Measurements from ENCODE around the gene LRMDA. TPM values are rescaled to one million over a fixed set of nuclear protein-coding genes. Genes with fewer than 3 reads are reported as not detected.
A peak's percentile ranks its signal among the peaks of the same experiment; 100 is the strongest.

The LRMDA gene
- total and polyA plus RNA-seq, 4 donors: 12.1 to 40.8 (median 21.6) TPM

GRCh38 chr10:75542084-75542483 lies 110.7 kb downstream of the LRMDA start:
- Histone ChIP-seq H3K4me1 (ENCODE audit: control insufficient read depth in 5 of 5, insufficient read depth in 5 of 5, low read length in 5 of 5) (peaks cover 2 to 48% (median 8%) of the 10 kb centered on the region in 5 donors), H3K9me3 (ENCODE audit: control insufficient read depth in 4 of 4, insufficient read depth in 3 of 4, low read length in 3 of 4) (no peaks in the 10 kb centered on the region), H3K27ac (ENCODE audit: low read depth in 1 of 2, low read length in 1 of 2) (no peak overlapping the region), H3K9ac (ENCODE audit: insufficient read depth in 1 of 2, low read length in 2 of 2) (no peak overlapping the region), H3K36me3 (ENCODE audit: control insufficient read depth in 4 of 4, insufficient read depth in 4 of 4, low read length in 4 of 4) (no peaks in the 10 kb centered on the region), H3K27me3 (ENCODE audit: control insufficient read depth in 3 of 3, insufficient read depth in 3 of 3, low read length in 2 of 3) (no peaks in the 10 kb centered on the region), H3K4me3 (no peak overlapping the region)
- TF ChIP-seq CTCF (IDR thresholded peaks at IDR 0.05; ENCODE audit: control extremely low read depth, extremely low read depth): no peak
- 57 to 84% methylated on average over 2 of the region's 2 CpGs for WGBS, 2 donors
- DNase-seq: no peak
- no peak for ATAC-seq (ENCODE audit: insufficient read depth, low FRiP score)

- TF ChIP-seq CTCF (IDR thresholded peaks at IDR 0.05; ENCODE audit: control extremely low read depth, extremely low read depth): no peak
- no peak overlapping the region for H3K9ac ChIP-seq (ENCODE audit: insufficient read depth in 1 of 2, low read length in 2 of 2)
- no peak overlapping the region for H3K4me3 ChIP-seq
- ATAC-seq (ENCODE audit: insufficient read depth, low FRiP score) (no peak), DNase-seq (peak; percentile 56 to 75 (median 60))
- WGBS, 2 donors: 73 to 92% methylated on average over 7 of the region's 7 CpGs
- no peak overlapping the region for H3K27ac ChIP-seq (ENCODE audit: low read depth in 1 of 2, low read length in 1 of 2)
- H3K27me3 ChIP-seq (ENCODE audit: control insufficient read depth in 3 of 3, insufficient read depth in 3 of 3, low read length in 2 of 3): no peaks in the 10 kb centered on the region
- H3K9me3 ChIP-seq (ENCODE audit: control insufficient read depth in 4 of 4, insufficient read depth in 3 of 4, low read length in 3 of 4): no peaks in the 10 kb centered on the region
- no peaks in the 10 kb centered on the region for H3K36me3 ChIP-seq (ENCODE audit: control insufficient read depth in 4 of 4, insufficient read depth in 4 of 4, low read length in 4 of 4)
- H3K4me1 ChIP-seq (ENCODE audit: control insufficient read depth in 5 of 5, insufficient read depth in 5 of 5, low read length in 5 of 5): peaks cover 5 to 48% (median 8%) of the 10 kb centered on the region in 5 donors
Observed at GRCh38 chr10:75542906-75543305, 111.5 kb downstream of the LRMDA start.

GRCh38 chr10:75544386-75544785 lies 113.0 kb downstream of the LRMDA start:
- Histone ChIP-seq H3K4me3 (no peak overlapping the region), H3K9ac (ENCODE audit: insufficient read depth in 1 of 2, low read length in 2 of 2) (no peak overlapping the region), H3K27me3 (ENCODE audit: control insufficient read depth in 3 of 3, insufficient read depth in 3 of 3, low read length in 2 of 3) (no peaks in the 10 kb centered on the region), H3K36me3 (ENCODE audit: control insufficient read depth in 4 of 4, insufficient read depth in 4 of 4, low read length in 4 of 4) (no peaks in the 10 kb centered on the region), H3K9me3 (ENCODE audit: control insufficient read depth in 4 of 4, insufficient read depth in 3 of 4, low read length in 3 of 4) (no peaks in the 10 kb centered on the region), H3K4me1 (ENCODE audit: control insufficient read depth in 5 of 5, insufficient read depth in 5 of 5, low read length in 5 of 5) (peaks cover 5 to 48% (median 9%) of the 10 kb centered on the region in 5 donors), H3K27ac (ENCODE audit: low read depth in 1 of 2, low read length in 1 of 2) (no peak overlapping the region)
- 51 to 55% methylated on average over 2 of the region's 2 CpGs for WGBS, 2 donors
- no peak for TF ChIP-seq CTCF (IDR thresholded peaks at IDR 0.05; ENCODE audit: control extremely low read depth, extremely low read depth)
- DNase-seq (peak; percentile 33 to 67 (median 59)), ATAC-seq (ENCODE audit: insufficient read depth, low FRiP score) (no peak)

Data from lung (tissue), 12 donors.